HepG2 (cell line): ENCODE measurements around the gene ABHD2. TPM values are rescaled to one million over a fixed set of nuclear protein-coding genes. Genes with fewer than 3 reads are reported as not detected.

Experiments
- ATAC-seq: fragments of 200-7000 bp; cut with Tn5 transposase; 3 replicates; pipeline ENCODE4 v1.9.1; 2020; ENCODE audit warnings: mild to moderate bottlenecking, moderate library complexity
- BruUV-seq: library from RNA; stranded (reverse); fragments of 400-500 nt; replicated peaks from 2 replicates; lab custom pipeline; 2021; lab: Mats Ljungman, UMichigan
- CTCF ChIA-PET: fragments of 300-600 bp; formaldehyde crosslinking; extraction: SDS; loops from one replicate; lab custom pipeline; 2021; ENCODE audit warnings: low total read pairs, inconsistent platforms, low intra/inter-chr PET ratio; lab: Yijun Ruan, JAX
- POLR2A ChIA-PET: fragments of 350-600 bp; sonication (Branson Sonifier 250); formaldehyde crosslinking; loops from one replicate; lab custom pipeline; 2020; ENCODE audit warnings: antibody characterized with exemption, inconsistent platforms; lab: Yijun Ruan, JAX
- DNase-seq: peaks from one replicate; pipeline ENCODE4 v3.0.0-alpha.2; 2015; ENCODE audit warnings: low spot score
- FAIRE-seq: peaks from 3 replicates; lab custom pipeline; 2011; peaks lifted over from hg19 to GRCh38; lab: Jason Lieb, UNC
- H2AFZ ChIP-seq: one replicate; pipeline ENCODE4 v1.6.1; 2011; ENCODE audit warnings: low read length, inconsistent platforms
- H3K27ac ChIP-seq: fragments of 300-600 bp; 3 replicates; pipeline ENCODE4 v1.8.0; 2011; ENCODE audit warnings: mixed run types, mild to moderate bottlenecking, mixed read lengths, low read length, inconsistent platforms; ENCODE audit not compliant: insufficient read depth; ENCODE audit errors: extremely low read length
- H3K27me3 ChIP-seq, 2 experiments: fragments of 200-600 bp in 1 of 2; 2 replicates in 1 of 2; 3 replicates in 1 of 2; pipeline versions ENCODE4 v1.6.0 to v1.8.0; 2011; ENCODE audit warnings: low read length in 2 of 2, mild to moderate bottlenecking in 2 of 2, moderate library complexity in 2 of 2, inconsistent platforms in 1 of 2; ENCODE audit not compliant: insufficient read depth in 2 of 2, control insufficient read depth in 1 of 2
- H3K36me3 ChIP-seq, 2 experiments: fragments of 200-600 bp in 1 of 2; replicated peaks in 1 of 2; 2 replicates in 1 of 2; 3 replicates in 1 of 2; pipeline versions ENCODE4 v1.5.1 to v1.8.0; 2011; ENCODE audit warnings: low read length in 2 of 2, inconsistent platforms in 1 of 2; ENCODE audit not compliant: insufficient read depth in 2 of 2, control insufficient read depth in 1 of 2
- H3K4me1 ChIP-seq: 2 replicates; pipeline ENCODE4 v1.5.1; 2012; ENCODE audit warnings: low read length, inconsistent platforms; ENCODE audit not compliant: insufficient read depth
- H3K4me2 ChIP-seq: 2 replicates; pipeline ENCODE4 v1.6.0; 2011; ENCODE audit warnings: low read depth, low read length, inconsistent platforms
- H3K4me3 ChIP-seq, 3 experiments: fragments of 200-600 bp in 1 of 3; sonication (generic), shearing (Covaris generic) in 1 of 3; replicated peaks in 1 of 3; 2 replicates each; pipeline ENCODE4 v1.5.1; 2011 to 2016; ENCODE audit warnings: low read length in 3 of 3, inconsistent platforms in 2 of 3, low read depth in 2 of 3, mild to moderate bottlenecking in 2 of 3, control low read depth in 1 of 3, mixed read lengths in 1 of 3; ENCODE audit not compliant: insufficient read depth in 1 of 3
- H3K79me2 ChIP-seq: one replicate; pipeline ENCODE4 v1.6.1; 2011; ENCODE audit warnings: low read length, inconsistent platforms; ENCODE audit not compliant: insufficient read depth
- H3K9ac ChIP-seq: 2 replicates; pipeline ENCODE4 v1.6.0; 2011; ENCODE audit warnings: mild to moderate bottlenecking, low read depth, low read length, inconsistent platforms; ENCODE audit not compliant: insufficient read depth
- H3K9me3 ChIP-seq: 2 replicates; pipeline ENCODE4 v1.5.1; 2012; ENCODE audit warnings: mild to moderate bottlenecking, low read length
- H4K20me1 ChIP-seq: 2 replicates; pipeline ENCODE4 v1.6.0; 2011; ENCODE audit warnings: inconsistent platforms, mild to moderate bottlenecking, low read length, moderate library complexity; ENCODE audit not compliant: insufficient read depth
- GPBP1L1 ChIP-seq: sonication (generic); formaldehyde crosslinking; IDR thresholded peaks from 2 replicates; pipeline ENCODE4 v1.5.0; 2020; ENCODE audit warnings: mild to moderate bottlenecking, missing genetic modification reagents
- HNF1B ChIP-seq: sonication (generic); formaldehyde crosslinking; IDR thresholded peaks from 2 replicates; pipeline ENCODE4 v1.5.1; 2020; ENCODE audit warnings: mild to moderate bottlenecking, moderate library complexity, missing genetic modification reagents
- IKZF5 ChIP-seq: IDR thresholded peaks from 2 replicates; pipeline ENCODE4 v1.6.1; 2018; ENCODE audit warnings: missing genetic modification reagents, mild to moderate bottlenecking, missing compliant biosample characterization
- KAT2B ChIP-seq: fragments of 150-350 bp; IDR thresholded peaks from 2 replicates; pipeline ENCODE4 v1.6.1; 2014; ENCODE audit warnings: low read depth, low read length, borderline replicate concordance
- ZNF282 ChIP-seq: fragments of 450-650 bp; IDR thresholded peaks from 2 replicates; pipeline ENCODE4 v1.6.1; 2018; ENCODE audit not compliant: partially characterized antibody
- ZNF337 ChIP-seq: sonication (generic); formaldehyde crosslinking; IDR thresholded peaks from 2 replicates; pipeline ENCODE4 v1.5.1; 2020; ENCODE audit warnings: missing genetic modification reagents, low read depth, mild to moderate bottlenecking, borderline replicate concordance
- ZNF768 ChIP-seq: sonication (generic); formaldehyde crosslinking; IDR thresholded peaks from 2 replicates; pipeline ENCODE4 v1.4.0; 2020; ENCODE audit warnings: missing genetic modification reagents
- ZNF83 ChIP-seq: sonication (generic); formaldehyde crosslinking; IDR thresholded peaks from 2 replicates; pipeline ENCODE4 v1.4.0; 2020; ENCODE audit warnings: missing genetic modification reagents, mild to moderate bottlenecking, borderline replicate concordance
- WGBS: methylation state at CpG from one replicate; pipeline ENCODE4 v1.1.6; 2017; ENCODE audit warnings: low lambda C conversion rate; 5-methylcytosine and 5-hydroxymethylcytosine counted together
- in situ Hi-C: cut with HindIII; loops from 2 replicates; pipeline ENCODE4 v1.10.0; 2017; ENCODE audit warnings: low pct_unique_long_range_greater_than_20kb; ENCODE audit not compliant: extremely low pct_ligation_motif_present
- intact Hi-C: fragments of 100-400 bp; cut with micrococcal nuclease; formaldehyde crosslinking; loops from one replicate; pipeline ENCODE4 v1.10.0; 2022; ENCODE audit not compliant: unreplicated experiment
- polyA plus RNA-seq, 8 experiments: library from polyadenylated mRNA; depleted of rRNA in 3 of 8; stranded (reverse) in 7 of 8; unstranded in 1 of 8; fragments of >200 nt; fragmentation: Illumina TruSeq in 4 of 8; extraction: Trizol in 4 of 8; gene quantifications; 2 replicates each; pipeline versions ENCODE4 v1.2.1 to v1.2.3, GENCODE V29; 2011 to 2016; ENCODE audit warnings: low read depth in 4 of 8, missing spikeins in 1 of 8, mixed read lengths in 1 of 8; ENCODE audit not compliant: insufficient read depth in 1 of 8
- total RNA-seq, 5 experiments: library from RNA; depleted of rRNA; stranded (reverse); fragments of >200 nt; fragmentation: Illumina TruSeq; extraction: Trizol; gene quantifications; 2 replicates each; pipeline ENCODE4 v1.2.3, GENCODE V29; 2016; ENCODE audit warnings: low read depth in 1 of 5

The ABHD2 gene
- total and polyA plus RNA-seq, 2 of the 13 experiments (the other 11 are each of a cell fraction or from before 2014, with no cell fraction given) = 14.8 to 22.4 TPM

- Histone ChIP-seq H3K4me1 (peaks cover 100% of the 10 kb centered on the region), H3K9me3 (no peaks in the 10 kb centered on the region), H3K36me3 (peaks cover 0 to 13% of the 10 kb centered on the region in 2 experiments; a peak in 3 of 5 replicates), H3K27ac (no peak overlapping the region), H4K20me1 (no peaks in the 10 kb centered on the region), H3K79me2 (no peaks in the 10 kb centered on the region), H2AFZ (no peak overlapping the region), H3K4me3 (no peak overlapping the region), H3K9ac (no peak overlapping the region), H3K27me3 (no peaks in the 10 kb centered on the region), H3K4me2 (no peak overlapping the region)
- intact Hi-C loops (no loop called here), in situ Hi-C loops (no loop called here)
- WGBS = 98% methylated on average over 5 of the region's 5 CpGs
- no peak for FAIRE-seq
- no peak for TF ChIP-seq KAT2B
- TF ChIP-seq GPBP1L1 (CRISPR knock-in tag) = no peak
- TF ChIP-seq ZNF83 (CRISPR knock-in tag) = no peak
- TF ChIP-seq ZNF768 = no peak
- TF ChIP-seq ZNF337 (CRISPR knock-in tag) = no peak
- no peak for TF ChIP-seq IKZF5 (CRISPR knock-in tag)
- no peak for TF ChIP-seq HNF1B (CRISPR knock-in tag)
- TF ChIP-seq ZNF282 = no peak
- ATAC-seq = no peak
- no peak for DNase-seq
- ChIA-PET POLR2A (interaction anchor here (1.0 to 4.2 kb wide), 6 partner anchors 8 to 50 kb away, joined by 3 to 45 read pairs (median 7); partner anchors contain the start of gene ABHD2), CTCF (interaction anchor here (2.6 kb wide), 1 partner anchor 73 kb away, joined by 19 read pairs; no protein-coding TSS in a partner anchor)
- no TSS peak for BruUV-seq
These were observed 41.9 kb downstream of the ABHD2 start for GRCh38 chr15:89130201-89130600.
